Liver (tissue), 2 donors: ENCODE data around the gene SWAP70.

Experiments used
- CTCF ChIP-seq: fragments of 150-350 bp; IDR thresholded peaks from 2 replicates; pipeline ENCODE4 v1.5.1; 2017; ENCODE audit warnings: improper control_type of control experiment, low read depth, low read length; ENCODE audit not compliant: missing input control
- MAX ChIP-seq: IDR thresholded peaks from 2 replicates; pipeline ENCODE4 v1.6.1; 2016; ENCODE audit warnings: antibody characterized with exemption
- YY1 ChIP-seq: IDR thresholded peaks from 2 replicates; pipeline ENCODE4 v1.6.1; 2016; ENCODE audit warnings: antibody characterized with exemption, mild to moderate bottlenecking
- donor health status: healthy.

DNA sequence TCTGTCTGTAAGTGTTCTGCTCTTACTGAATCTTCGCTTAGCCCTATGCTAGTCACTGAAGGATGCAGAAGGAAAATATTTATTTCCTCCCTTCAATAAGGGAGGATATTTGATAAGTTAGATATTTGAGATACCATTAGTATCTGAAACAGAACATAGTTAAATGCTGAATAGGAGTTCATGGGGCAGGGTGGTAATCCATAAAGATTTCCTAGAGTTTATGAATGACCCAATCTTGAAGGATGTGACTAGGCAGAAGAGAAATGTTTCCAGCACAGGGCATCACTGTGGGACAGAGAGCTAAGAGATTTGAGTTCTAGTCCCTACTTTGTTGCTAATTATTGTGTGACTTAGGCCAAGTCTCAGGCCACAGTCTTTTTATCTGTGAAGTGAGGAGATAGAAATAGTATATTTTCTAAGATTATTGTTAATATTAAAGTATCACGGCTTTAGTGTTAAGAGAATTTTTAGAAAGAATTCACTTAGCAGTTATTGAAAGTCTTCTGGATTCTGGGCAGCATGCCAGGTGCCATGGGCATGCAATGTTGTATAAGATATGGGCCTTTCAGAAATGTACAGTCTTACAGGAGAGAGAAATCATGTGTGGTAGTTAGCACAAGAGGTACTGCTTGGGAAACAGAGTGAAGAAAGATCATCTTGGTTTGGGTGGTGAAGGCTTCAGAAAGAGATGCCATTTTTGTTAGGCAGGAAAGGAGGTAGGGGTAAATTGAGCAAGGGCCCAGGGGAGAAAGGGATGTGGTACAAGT lies 24.0 kb downstream of the SWAP70 start:
- TF ChIP-seq CTCF (no peak), YY1 (no peak), MAX (no peak)
